Naive thymus-derived CD8-positive, alpha-beta T cell (primary cell): ENCODE results near the gene MITF. TPM values are rescaled to one million over a fixed set of nuclear protein-coding genes. Genes with fewer than 3 reads are reported as not detected.

ENCODE experiments used
- ATAC-seq, 2 donors: fragments of 150-1000 bp; cut with Tn5 transposase in 1 of 2; sonication (Bioruptor Pico), chemical (Tn5 transposase) in 1 of 2; 1 replicate in 1 of 2; 2 replicates in 1 of 2; pipeline ENCODE4 v1.10.0; 2021; ENCODE audit warnings: mild to moderate bottlenecking in 2 of 2, moderate library complexity in 2 of 2
- POLR2A ChIA-PET: fragments of 350-600 bp; sonication (Branson Sonifier 250); formaldehyde crosslinking; loops from one replicate; lab custom pipeline; 2021; ENCODE audit warnings: antibody characterized with exemption; lab: Charles Lee
- DNase-seq, 10 donors: peaks; one replicate each; pipeline versions ENCODE4 v3.0.0 to v3.0.0-alpha.2; 2020 to 2022
- H3K27ac Mint-ChIP-seq, 10 donors: one replicate each; pipeline ENCODE4 v1.8.0; 2020 to 2022; ENCODE audit warnings: mild to moderate bottlenecking in 10 of 10, mixed read lengths in 10 of 10, moderate library complexity in 4 of 10, inconsistent platforms in 1 of 10
- H3K27me3 Mint-ChIP-seq, 5 donors: one replicate each; pipeline ENCODE4 v1.8.0; 2021 to 2022; ENCODE audit warnings: mixed read lengths in 5 of 5
- H3K36me3 Mint-ChIP-seq, 3 donors: one replicate each; pipeline ENCODE4 v1.8.0; 2020 to 2022; ENCODE audit warnings: mixed read lengths in 3 of 3, mild to moderate bottlenecking in 2 of 3, inconsistent platforms in 1 of 3
- H3K4me1 Mint-ChIP-seq, 4 donors: one replicate each; pipeline ENCODE4 v1.8.0; 2021 to 2022; ENCODE audit warnings: mixed read lengths in 4 of 4
- H3K4me3 Mint-ChIP-seq, 10 donors: one replicate each; pipeline ENCODE4 v1.8.0; 2020 to 2022; ENCODE audit warnings: mild to moderate bottlenecking in 10 of 10, mixed read lengths in 10 of 10, moderate library complexity in 6 of 10, inconsistent platforms in 1 of 10
- H3K9me3 Mint-ChIP-seq, 9 donors: one replicate each; pipeline ENCODE4 v1.8.0; 2020 to 2022; ENCODE audit warnings: mixed read lengths in 9 of 9, mild to moderate bottlenecking in 3 of 9, inconsistent platforms in 1 of 9, moderate library complexity in 1 of 9
- polyA plus RNA-seq, 3 donors: library from polyadenylated mRNA; unstranded; fragments of 300-500 nt; fragmentation: Illumina TruSeq; gene quantifications; one replicate each; pipeline ENCODE4 v1.2.3, GENCODE V29; 2021
- total RNA-seq, 8 experiments: library from RNA in 2 of 8; stranded (reverse) in 2 of 8; gene quantifications; one replicate each; pipeline ENCODE4 v1.2.3 and lab custom pipeline; 2021 to 2026

The MITF gene
- total and polyA plus RNA-seq, 5 experiments from 2014 or later: 0.23 to 0.33 TPM; not detected in 3

GRCh38 chr3:69838696-69839515, 99.6 kb downstream of the MITF start:
- Mint-ChIP-seq H3K9me3 (peaks cover 3 to 21% (median 10%) of the 10 kb centered on the region in 9 donors), H3K27me3 (peaks cover 0 to 5% (median 0%) of the 10 kb centered on the region in 5 donors), H3K4me3 (no peak overlapping the region), H3K36me3 (peaks cover 0 to 4% (median 0%) of the 10 kb centered on the region in 3 donors), H3K4me1 (no peaks in the 10 kb centered on the region), H3K27ac (no peak overlapping the region)
- POLR2A ChIA-PET: no interaction called here
- no peak for DNase-seq
- ATAC-seq: no peak

DNA sequence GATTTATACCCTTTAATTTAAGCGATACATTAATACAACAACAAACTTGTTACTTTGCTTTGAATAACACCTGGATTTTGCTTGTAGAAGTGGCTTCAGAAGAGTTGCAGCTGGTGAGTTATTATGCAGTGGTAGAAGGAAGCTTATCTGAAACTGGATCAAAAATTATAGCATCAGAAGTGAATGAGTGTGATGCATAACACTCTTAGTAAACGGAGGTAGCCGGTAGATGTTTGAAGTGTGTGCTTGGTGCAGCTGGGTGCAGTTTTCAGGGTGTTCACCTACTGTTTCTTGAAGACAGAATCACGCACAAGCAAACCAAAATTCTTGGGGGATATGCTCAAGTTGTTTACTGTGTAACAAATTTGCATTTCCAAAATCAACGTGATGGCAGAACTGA, 103.1 kb downstream of the MITF start:
- ATAC-seq: no peak
- Mint-ChIP-seq H3K4me1 (no peaks in the 10 kb centered on the region), H3K27me3 (peaks cover 0 to 5% (median 0%) of the 10 kb centered on the region in 5 donors), H3K36me3 (peaks cover 0 to 4% (median 0%) of the 10 kb centered on the region in 3 donors), H3K4me3 (no peak overlapping the region), H3K27ac (no peak overlapping the region), H3K9me3 (peaks cover 0 to 12% (median 0%) of the 10 kb centered on the region in 9 donors)
- POLR2A ChIA-PET: no interaction called here
- no peak for DNase-seq

DNA sequence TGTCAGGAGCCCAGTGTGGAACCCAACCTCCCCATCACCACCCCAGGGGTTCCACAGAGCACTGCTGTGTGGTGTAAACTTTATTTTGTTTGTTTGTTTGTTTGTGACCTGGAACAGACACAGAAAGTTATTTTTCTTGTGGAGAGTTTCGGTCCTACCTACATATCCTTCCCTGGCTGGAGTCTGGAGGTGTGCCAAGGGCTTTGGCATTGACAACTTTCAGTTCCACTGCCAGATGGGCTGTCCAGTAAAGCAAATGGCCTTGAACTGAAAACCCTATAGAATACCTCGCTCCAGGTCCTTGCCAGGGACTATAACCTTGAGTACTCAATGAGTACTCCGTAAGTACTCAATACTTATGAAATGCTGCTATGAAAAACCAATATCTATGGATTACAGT, 103.5 kb downstream of the MITF start:
- Mint-ChIP-seq H3K27me3 (peaks cover 0 to 5% (median 0%) of the 10 kb centered on the region in 5 donors), H3K36me3 (peaks cover 0 to 1% (median 0%) of the 10 kb centered on the region in 3 donors), H3K9me3 (peaks cover 0 to 10% (median 0%) of the 10 kb centered on the region in 9 donors), H3K4me1 (no peaks in the 10 kb centered on the region), H3K4me3 (no peak overlapping the region), H3K27ac (no peak overlapping the region)
- POLR2A ChIA-PET: no interaction called here
- ATAC-seq (no peak), DNase-seq (no peak)

- Mint-ChIP-seq H3K4me3 (no peak overlapping the region), H3K27ac (no peak overlapping the region), H3K9me3 (peaks cover 0 to 9% (median 0%) of the 10 kb centered on the region in 9 donors), H3K27me3 (peaks cover 0 to 5% (median 0%) of the 10 kb centered on the region in 5 donors), H3K36me3 (no peaks in the 10 kb centered on the region), H3K4me1 (no peaks in the 10 kb centered on the region)
- ATAC-seq (no peak), DNase-seq (no peak)
- POLR2A ChIA-PET: no interaction called here
Observed at GRCh38 chr3:69844706-69845105, 105.4 kb downstream of the MITF start.

- DNase-seq: no peak
- H3K4me1 Mint-ChIP-seq: no peaks in the 10 kb centered on the region
- H3K9me3 Mint-ChIP-seq: peaks cover 0 to 4% (median 0%) of the 10 kb centered on the region in 9 donors
- no peaks in the 10 kb centered on the region for H3K36me3 Mint-ChIP-seq
- peak overlapping the region in 1 of 10 donors; percentile 37 for H3K27ac Mint-ChIP-seq
- peaks cover 0 to 3% (median 1%) of the 10 kb centered on the region in 5 donors for H3K27me3 Mint-ChIP-seq
- POLR2A ChIA-PET: no interaction called here
- H3K4me3 Mint-ChIP-seq: no peak overlapping the region
- ATAC-seq: no peak
Observed at GRCh38 chr3:69847303-69847702, 108.0 kb downstream of the MITF start.

GRCh38 chr3:69848113-69848512, 108.8 kb downstream of the MITF start:
- ATAC-seq (no peak), DNase-seq (no peak)
- no peak overlapping the region for H3K4me3 Mint-ChIP-seq
- H3K9me3 Mint-ChIP-seq: peaks cover 0 to 4% (median 0%) of the 10 kb centered on the region in 9 donors
- no peak overlapping the region for H3K27ac Mint-ChIP-seq
- H3K27me3 Mint-ChIP-seq: peaks cover 0 to 3% (median 0%) of the 10 kb centered on the region in 5 donors
- H3K36me3 Mint-ChIP-seq: no peaks in the 10 kb centered on the region
- POLR2A ChIA-PET: no interaction called here
- no peaks in the 10 kb centered on the region for H3K4me1 Mint-ChIP-seq

DNA sequence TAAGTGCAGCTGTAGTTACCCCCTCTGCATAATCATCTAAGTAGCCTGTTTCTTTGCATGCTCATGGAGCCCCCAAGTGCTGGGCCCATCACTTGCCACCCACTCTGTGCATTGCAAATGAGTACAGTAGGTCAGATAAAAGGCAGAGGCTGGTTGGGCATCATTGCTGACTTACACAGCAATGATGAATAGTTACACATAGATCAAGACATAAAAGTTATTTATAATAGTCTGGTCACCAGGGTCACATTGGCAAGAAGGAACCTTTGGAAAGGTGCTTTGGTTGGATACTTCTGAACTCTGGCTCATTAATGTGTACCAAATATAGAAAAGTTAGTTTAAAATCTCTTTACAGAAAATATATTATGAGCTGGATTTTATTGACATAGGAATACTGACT, 111.6 kb downstream of the MITF start:
- H3K9me3 Mint-ChIP-seq: peaks cover 0 to 2% (median 0%) of the 10 kb centered on the region in 9 donors

GRCh38 chr3:69853027-69853426, 113.8 kb downstream of the MITF start:
- H3K4me3 Mint-ChIP-seq: no peak overlapping the region
- POLR2A ChIA-PET: no interaction called here
- H3K9me3 Mint-ChIP-seq: peaks cover 0 to 2% (median 0%) of the 10 kb centered on the region in 9 donors
- H3K27ac Mint-ChIP-seq: no peak overlapping the region
- DNase-seq (no peak), ATAC-seq (no peak)
- no peaks in the 10 kb centered on the region for H3K4me1 Mint-ChIP-seq
- H3K36me3 Mint-ChIP-seq: no peaks in the 10 kb centered on the region
- peaks cover 0 to 5% (median 1%) of the 10 kb centered on the region in 5 donors for H3K27me3 Mint-ChIP-seq

More for the DNA sequence above, 111.6 kb downstream of the MITF start:
- H3K4me3 Mint-ChIP-seq: no peak overlapping the region
- H3K4me1 Mint-ChIP-seq: no peaks in the 10 kb centered on the region
- POLR2A ChIA-PET: no interaction called here
- no peak overlapping the region for H3K27ac Mint-ChIP-seq
- ATAC-seq (no peak), DNase-seq (no peak)
- H3K27me3 Mint-ChIP-seq: peaks cover 0 to 3% (median 0%) of the 10 kb centered on the region in 5 donors
- H3K36me3 Mint-ChIP-seq: no peaks in the 10 kb centered on the region

DNA sequence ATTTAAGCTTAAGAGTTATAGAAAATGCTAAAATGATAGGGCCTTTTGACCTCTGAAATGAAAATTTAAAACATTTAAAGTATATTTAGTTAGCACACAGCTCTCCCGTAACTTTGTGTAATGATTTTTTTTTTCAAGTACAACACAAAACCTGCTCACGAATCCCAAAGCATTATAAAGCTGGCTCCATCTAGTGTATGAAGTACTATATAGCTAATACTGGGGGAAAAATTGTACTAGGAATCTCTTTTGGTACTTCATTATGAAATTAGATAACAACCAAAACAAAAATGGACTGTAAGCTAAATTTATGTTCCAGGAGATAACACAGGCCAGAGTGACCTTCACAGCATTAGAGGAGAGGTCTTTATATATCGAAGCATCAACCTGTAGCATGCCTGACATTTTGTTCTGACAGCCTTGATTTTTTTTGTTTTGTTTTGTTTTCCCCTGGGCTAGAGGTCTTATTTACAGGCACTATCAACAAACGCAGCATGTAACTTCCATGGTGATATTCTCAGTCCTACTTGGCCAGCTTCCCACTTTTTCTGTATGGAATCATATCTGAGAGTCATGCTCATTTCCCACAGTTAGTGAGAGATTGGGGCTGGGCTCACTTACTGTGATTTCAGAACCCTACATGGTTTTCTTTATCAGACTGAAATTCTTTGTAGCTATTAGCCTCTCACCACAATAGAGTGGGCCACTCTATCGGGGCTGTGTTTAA, 116.3 kb downstream of the MITF start:
- Mint-ChIP-seq H3K4me1 (no peaks in the 10 kb centered on the region), H3K9me3 (peaks cover 0 to 2% (median 0%) of the 10 kb centered on the region in 9 donors), H3K4me3 (no peak overlapping the region), H3K27ac (no peak overlapping the region), H3K36me3 (no peaks in the 10 kb centered on the region), H3K27me3 (peaks cover 0 to 5% (median 1%) of the 10 kb centered on the region in 5 donors)
- DNase-seq (no peak), ATAC-seq (no peak)
- POLR2A ChIA-PET: no interaction called here

- POLR2A ChIA-PET: no interaction called here
- peaks cover 0 to 3% (median 1%) of the 10 kb centered on the region in 5 donors for H3K27me3 Mint-ChIP-seq
- H3K9me3 Mint-ChIP-seq: peaks cover 0 to 3% (median 0%) of the 10 kb centered on the region in 9 donors
- H3K27ac Mint-ChIP-seq: no peak overlapping the region
- H3K4me3 Mint-ChIP-seq: no peak overlapping the region
- ATAC-seq (no peak), DNase-seq (no peak)
- no peaks in the 10 kb centered on the region for H3K36me3 Mint-ChIP-seq
- H3K4me1 Mint-ChIP-seq: no peaks in the 10 kb centered on the region
Observed at GRCh38 chr3:69856965-69857705, 117.9 kb downstream of the MITF start.

DNA sequence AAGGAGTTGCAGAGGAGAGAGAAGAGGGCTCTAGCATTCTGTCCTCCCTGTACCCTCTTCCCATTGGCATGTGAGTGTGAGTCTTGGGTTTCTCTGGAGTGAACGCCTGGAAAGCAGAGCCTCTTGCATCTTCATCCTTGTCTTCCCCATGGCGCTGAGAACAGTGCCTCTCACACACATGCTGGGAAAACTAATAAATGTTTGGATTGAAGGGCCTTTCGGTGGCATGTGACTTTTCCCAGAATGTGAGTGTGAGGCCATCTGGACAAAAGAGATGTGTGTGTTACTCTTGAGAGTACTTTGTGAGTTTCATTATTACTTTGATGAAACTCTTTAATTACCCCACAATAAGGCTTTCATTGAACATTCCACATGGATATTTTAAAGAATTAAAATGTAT, 122.3 kb downstream of the MITF start:
- Mint-ChIP-seq H3K27ac (no peak overlapping the region), H3K9me3 (peaks cover 0 to 3% (median 0%) of the 10 kb centered on the region in 9 donors), H3K4me3 (no peak overlapping the region), H3K36me3 (no peaks in the 10 kb centered on the region), H3K27me3 (peaks cover 0 to 8% (median 0%) of the 10 kb centered on the region in 5 donors), H3K4me1 (no peaks in the 10 kb centered on the region)
- DNase-seq: no peak
- POLR2A ChIA-PET: no interaction called here
- no peak for ATAC-seq

GRCh38 chr3:69864141-69864540, 124.9 kb downstream of the MITF start:
- Mint-ChIP-seq H3K27ac (no peak overlapping the region), H3K27me3 (peaks cover 0 to 5% (median 0%) of the 10 kb centered on the region in 5 donors), H3K9me3 (peaks cover 0 to 3% (median 0%) of the 10 kb centered on the region in 9 donors), H3K4me3 (no peak overlapping the region), H3K36me3 (no peaks in the 10 kb centered on the region), H3K4me1 (no peaks in the 10 kb centered on the region)
- no peak for ATAC-seq
- no peak for DNase-seq
- POLR2A ChIA-PET: no interaction called here
